Skeletal muscle tissue (tissue), 4 donors: ENCODE results near the gene PRDM15. TPM values are rescaled to one million over a fixed set of nuclear protein-coding genes. Genes with fewer than 3 reads are reported as not detected.

ENCODE experiments used
- H3K27ac ChIP-seq: one replicate; pipeline ENCODE4 v1.7.0; 2013; ENCODE audit warnings: mild to moderate bottlenecking, low read depth, low read length, inconsistent platforms
- H3K27me3 ChIP-seq, 3 donors: one replicate each; pipeline ENCODE4 v1.7.0; 2013; ENCODE audit warnings: low read length in 3 of 3; ENCODE audit not compliant: control insufficient read depth in 3 of 3, insufficient read depth in 3 of 3
- H3K36me3 ChIP-seq, 3 donors: one replicate each; pipeline ENCODE4 v1.7.0; 2013; ENCODE audit warnings: low read length in 3 of 3; ENCODE audit not compliant: control insufficient read depth in 3 of 3, insufficient read depth in 3 of 3
- H3K4me1 ChIP-seq, 3 donors: one replicate each; pipeline ENCODE4 v1.7.0; 2013; ENCODE audit warnings: low read length in 3 of 3, mild to moderate bottlenecking in 3 of 3; ENCODE audit not compliant: control insufficient read depth in 3 of 3, insufficient read depth in 3 of 3
- H3K4me3 ChIP-seq, 3 donors: one replicate each; pipeline ENCODE4 v1.7.0; 2013; ENCODE audit warnings: low read length in 3 of 3
- H3K9ac ChIP-seq, 3 donors: one replicate each; pipeline ENCODE4 v1.7.0; 2013; ENCODE audit warnings: low read length in 3 of 3, mild to moderate bottlenecking in 3 of 3, moderate library complexity in 2 of 3, low read depth in 1 of 3
- H3K9me3 ChIP-seq, 3 donors: one replicate each; pipeline ENCODE4 v1.7.0; 2013; ENCODE audit warnings: low read length in 3 of 3; ENCODE audit not compliant: control insufficient read depth in 3 of 3
- total RNA-seq: library from RNA; depleted of rRNA; stranded (reverse); fragments of >200 nt; gene quantifications from one replicate; pipeline ENCODE4 v1.2.3, GENCODE V29; 2014
- donor health status: Osteomylitis.

PRDM15 gene
- total RNA-seq, 1 donor from 2014 or later: 2.6 TPM

GRCh38 chr21:41830764-41831452 is 48.2 kb downstream of the PRDM15 start:
- Histone ChIP-seq H3K27me3 (no peaks in the 10 kb centered on the region), H3K4me1 (no peaks in the 10 kb centered on the region), H3K36me3 (peaks cover 15 to 28% (median 25%) of the 10 kb centered on the region in 3 donors), H3K9me3 (no peaks in the 10 kb centered on the region), H3K27ac (no peak overlapping the region), H3K9ac (no peak overlapping the region), H3K4me3 (no peak overlapping the region)

DNA sequence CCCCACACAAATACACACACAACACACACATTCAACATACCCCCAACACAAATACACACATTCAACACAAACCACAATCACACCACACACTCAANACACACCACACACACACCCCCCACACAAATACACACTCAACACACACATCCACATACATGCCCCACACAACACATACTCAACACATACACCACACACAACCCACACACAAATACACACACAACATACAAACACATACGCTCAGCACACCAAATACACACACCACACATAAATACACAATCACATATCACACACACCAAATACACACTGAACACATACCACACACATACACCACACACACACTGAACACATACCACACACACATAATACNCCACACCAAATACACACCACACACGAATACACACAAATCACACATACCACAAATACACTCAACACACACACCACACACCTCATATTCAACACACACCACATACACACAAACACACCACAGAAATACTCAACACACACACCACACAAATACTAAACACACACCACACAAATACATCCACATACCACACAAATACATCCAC is 48.9 kb downstream of the PRDM15 start:
- H3K4me3 ChIP-seq: no peak overlapping the region
- no peaks in the 10 kb centered on the region for H3K27me3 ChIP-seq
- H3K27ac ChIP-seq: no peak overlapping the region
- H3K9me3 ChIP-seq: no peaks in the 10 kb centered on the region
- no peaks in the 10 kb centered on the region for H3K4me1 ChIP-seq
- H3K36me3 ChIP-seq: peaks cover 10 to 29% (median 28%) of the 10 kb centered on the region in 3 donors
- no peak overlapping the region for H3K9ac ChIP-seq

DNA sequence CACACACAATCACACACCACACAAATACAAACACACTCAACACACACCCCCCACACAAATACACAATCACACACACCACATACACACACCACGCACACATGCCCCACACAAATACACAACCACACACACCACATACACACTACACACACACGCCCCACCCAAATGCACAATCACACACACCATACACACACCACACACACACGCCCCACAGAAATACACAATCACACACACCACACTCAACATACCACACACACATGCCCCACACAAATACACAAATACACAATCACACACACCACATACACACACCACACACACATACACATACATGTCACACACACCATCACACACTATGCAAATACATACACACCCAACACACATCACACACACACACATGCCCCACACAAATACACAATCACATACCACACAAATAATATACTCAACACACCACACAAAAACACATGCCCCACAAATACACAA is 50.2 kb downstream of the PRDM15 start:
- Histone ChIP-seq H3K9ac (no peak overlapping the region), H3K4me3 (no peak overlapping the region), H3K9me3 (no peaks in the 10 kb centered on the region), H3K36me3 (peaks cover 5 to 22% (median 22%) of the 10 kb centered on the region in 3 donors), H3K4me1 (no peaks in the 10 kb centered on the region), H3K27ac (no peak overlapping the region), H3K27me3 (no peaks in the 10 kb centered on the region)

DNA sequence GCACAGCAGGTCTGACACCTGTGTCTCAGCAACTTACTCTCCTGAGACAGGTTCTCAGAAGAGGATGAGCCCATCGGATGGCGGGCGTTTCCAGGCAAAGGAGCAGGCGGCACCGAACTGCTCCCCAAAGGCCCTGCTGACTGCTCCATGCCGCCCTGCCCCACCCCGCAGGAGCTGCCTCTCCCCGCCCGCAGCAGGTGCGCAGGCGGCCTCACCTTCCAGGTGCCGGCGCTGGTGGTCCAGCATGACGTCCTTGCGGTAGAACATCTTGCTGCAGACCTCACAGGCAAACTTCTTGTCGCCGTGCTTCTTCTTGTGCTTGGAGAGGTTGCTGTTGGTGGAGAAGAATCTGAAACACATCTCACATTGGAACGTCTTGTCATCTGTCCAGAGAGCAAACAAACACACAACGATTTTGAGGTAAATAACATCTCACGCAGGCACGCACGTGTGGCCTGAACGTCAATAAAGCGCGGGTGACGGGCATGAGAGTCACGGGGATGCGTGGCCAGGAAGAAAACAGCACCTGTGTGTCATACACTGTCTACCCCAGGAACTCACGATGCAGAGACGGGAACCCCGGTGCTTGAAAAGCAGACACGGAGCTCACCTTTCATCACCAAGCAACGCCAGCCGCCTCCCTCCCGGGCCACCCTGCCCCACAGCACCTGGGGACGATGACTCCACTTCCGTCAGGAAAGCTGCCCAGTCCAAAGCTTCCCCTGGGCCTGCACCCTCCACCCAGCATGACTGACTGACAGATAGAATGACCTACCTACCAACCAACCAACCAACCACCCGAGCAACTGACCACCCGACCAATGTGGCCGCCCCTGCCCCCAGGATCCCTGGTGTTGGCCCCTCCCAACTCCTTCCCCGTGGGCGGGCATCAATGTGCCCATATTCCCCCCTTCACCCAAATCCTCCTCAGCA is 50.9 kb downstream of the PRDM15 start:
- Histone ChIP-seq H3K9ac (no peak overlapping the region), H3K27ac (no peak overlapping the region), H3K9me3 (no peaks in the 10 kb centered on the region), H3K4me3 (no peak overlapping the region), H3K36me3 (peaks cover 5 to 24% (median 23%) of the 10 kb centered on the region in 3 donors), H3K4me1 (no peaks in the 10 kb centered on the region), H3K27me3 (no peaks in the 10 kb centered on the region)

- H3K4me3 ChIP-seq: no peak overlapping the region
- H3K27ac ChIP-seq: no peak overlapping the region
- H3K9ac ChIP-seq: no peak overlapping the region
- no peaks in the 10 kb centered on the region for H3K9me3 ChIP-seq
- H3K27me3 ChIP-seq: no peaks in the 10 kb centered on the region
- no peaks in the 10 kb centered on the region for H3K4me1 ChIP-seq
- H3K36me3 ChIP-seq: peaks cover 10 to 30% (median 24%) of the 10 kb centered on the region in 3 donors
Measured at GRCh38 chr21:41825881-41826280, 53.3 kb downstream of the PRDM15 start.

DNA sequence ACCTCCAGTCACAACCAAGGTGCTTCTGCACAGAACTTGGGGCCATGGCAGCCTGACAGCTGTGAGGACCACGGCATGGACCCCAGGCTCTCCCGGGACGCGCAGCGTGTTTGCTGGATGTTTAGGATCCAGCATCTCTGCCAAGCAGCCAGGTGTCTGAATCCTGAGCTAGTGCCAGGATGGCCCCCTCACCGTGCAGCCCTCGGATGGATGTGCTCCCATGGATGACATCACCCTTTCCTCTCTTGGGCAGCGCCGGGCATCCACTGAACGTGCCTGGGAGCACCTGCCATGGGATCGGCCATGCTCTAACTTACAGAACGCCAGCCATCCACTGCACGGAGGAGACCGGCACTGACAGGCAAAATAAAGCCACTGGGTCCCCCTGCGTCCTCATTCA is 53.9 kb downstream of the PRDM15 start:
- H3K36me3 ChIP-seq: peaks cover 12 to 30% (median 26%) of the 10 kb centered on the region in 3 donors
- H3K4me3 ChIP-seq: no peak overlapping the region
- no peak overlapping the region for H3K9ac ChIP-seq
- no peaks in the 10 kb centered on the region for H3K27me3 ChIP-seq
- no peaks in the 10 kb centered on the region for H3K4me1 ChIP-seq
- H3K27ac ChIP-seq: no peak overlapping the region
- H3K9me3 ChIP-seq: no peaks in the 10 kb centered on the region

GRCh38 chr21:41824466-41825207 is 54.5 kb downstream of the PRDM15 start:
- Histone ChIP-seq H3K36me3 (peaks cover 13 to 30% (median 26%) of the 10 kb centered on the region in 3 donors), H3K9me3 (no peaks in the 10 kb centered on the region), H3K9ac (no peak overlapping the region), H3K27ac (no peak overlapping the region), H3K27me3 (no peaks in the 10 kb centered on the region), H3K4me3 (no peak overlapping the region), H3K4me1 (no peaks in the 10 kb centered on the region)

DNA sequence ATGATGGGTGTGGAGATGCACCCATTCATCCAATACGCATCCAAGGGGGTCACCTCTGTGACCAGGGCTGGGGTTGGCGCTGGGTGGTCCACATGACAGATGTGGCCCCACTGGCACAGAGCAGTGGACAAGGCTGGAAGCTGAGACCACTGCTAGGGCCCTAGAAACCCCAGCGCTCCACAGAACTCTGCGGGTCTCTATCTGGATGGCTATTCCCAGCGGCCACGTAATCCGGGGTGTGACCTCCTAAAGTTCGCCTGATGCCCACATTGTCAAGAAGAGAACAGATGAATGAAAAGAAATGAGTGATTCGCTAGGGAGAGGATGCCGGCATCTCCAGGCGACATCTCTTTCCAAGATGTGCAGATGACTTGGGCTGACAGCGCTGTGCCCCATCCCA is 55.2 kb downstream of the PRDM15 start:
- Histone ChIP-seq H3K9ac (no peak overlapping the region), H3K4me3 (no peak overlapping the region), H3K4me1 (no peaks in the 10 kb centered on the region), H3K27ac (no peak overlapping the region), H3K9me3 (no peaks in the 10 kb centered on the region), H3K36me3 (peaks cover 16 to 30% (median 28%) of the 10 kb centered on the region in 3 donors), H3K27me3 (no peaks in the 10 kb centered on the region)

- no peaks in the 10 kb centered on the region for H3K4me1 ChIP-seq
- peaks cover 16 to 27% (median 26%) of the 10 kb centered on the region in 3 donors for H3K36me3 ChIP-seq
Measured at GRCh38 chr21:41823166-41823565, 56.0 kb downstream of the PRDM15 start.

More at GRCh38 chr21:41823166-41823565, 56.0 kb downstream of the PRDM15 start:
- Histone ChIP-seq H3K27ac (no peak overlapping the region), H3K9ac (no peak overlapping the region), H3K27me3 (no peaks in the 10 kb centered on the region), H3K9me3 (no peaks in the 10 kb centered on the region), H3K4me3 (no peak overlapping the region)
